Uterus (tissue), 2 donors: Measurements from ENCODE around the gene MYH3.

Experiments
- POLR2A ChIP-seq, 2 donors: fragments of 450-650 bp; IDR thresholded peaks; one replicate each; pipeline ENCODE4 v1.6.1; 2016; ENCODE audit warnings: antibody characterized with exemption in 2 of 2, mild to moderate bottlenecking in 1 of 2, moderate library complexity in 1 of 2
- TF ChIP-seq, protein P1 (sequence below), 4 experiments: fragments of 200-600 bp in 2 of 4; fragments of 450-650 bp in 2 of 4; sonication (generic) in 2 of 4; IDR thresholded peaks; one replicate each; pipeline ENCODE4 v1.5.1; 2016 to 2019; ENCODE audit warnings: antibody characterized with exemption in 4 of 4, mild to moderate bottlenecking in 2 of 4, moderate library complexity in 1 of 4

DNA sequence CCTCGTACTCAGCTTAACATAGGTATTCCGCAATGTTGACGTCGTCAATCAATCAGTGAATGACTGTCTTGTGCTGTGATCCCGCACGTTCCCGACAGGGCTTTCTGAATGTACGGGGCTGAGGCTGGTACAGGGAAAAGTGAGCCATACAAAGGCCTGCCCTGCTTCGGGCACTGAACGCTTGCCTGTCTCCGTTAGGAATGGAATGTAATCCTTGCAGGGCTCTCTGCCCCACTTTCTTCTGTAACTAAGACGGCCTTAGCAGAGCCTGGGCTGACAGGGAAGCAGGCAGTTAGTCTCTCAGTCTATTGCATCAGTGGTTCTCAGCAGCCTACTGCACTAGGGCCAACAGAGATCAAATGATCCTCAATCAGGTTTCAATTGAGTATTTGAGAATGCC lies 16.2 kb upstream of the MYH3 start:
- TF ChIP-seq, protein P1, sequence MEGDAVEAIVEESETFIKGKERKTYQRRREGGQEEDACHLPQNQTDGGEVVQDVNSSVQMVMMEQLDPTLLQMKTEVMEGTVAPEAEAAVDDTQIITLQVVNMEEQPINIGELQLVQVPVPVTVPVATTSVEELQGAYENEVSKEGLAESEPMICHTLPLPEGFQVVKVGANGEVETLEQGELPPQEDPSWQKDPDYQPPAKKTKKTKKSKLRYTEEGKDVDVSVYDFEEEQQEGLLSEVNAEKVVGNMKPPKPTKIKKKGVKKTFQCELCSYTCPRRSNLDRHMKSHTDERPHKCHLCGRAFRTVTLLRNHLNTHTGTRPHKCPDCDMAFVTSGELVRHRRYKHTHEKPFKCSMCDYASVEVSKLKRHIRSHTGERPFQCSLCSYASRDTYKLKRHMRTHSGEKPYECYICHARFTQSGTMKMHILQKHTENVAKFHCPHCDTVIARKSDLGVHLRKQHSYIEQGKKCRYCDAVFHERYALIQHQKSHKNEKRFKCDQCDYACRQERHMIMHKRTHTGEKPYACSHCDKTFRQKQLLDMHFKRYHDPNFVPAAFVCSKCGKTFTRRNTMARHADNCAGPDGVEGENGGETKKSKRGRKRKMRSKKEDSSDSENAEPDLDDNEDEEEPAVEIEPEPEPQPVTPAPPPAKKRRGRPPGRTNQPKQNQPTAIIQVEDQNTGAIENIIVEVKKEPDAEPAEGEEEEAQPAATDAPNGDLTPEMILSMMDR (IDR thresholded peaks at IDR 0.05): no peak
- no peak for TF ChIP-seq POLR2A (IDR thresholded peaks at IDR 0.05)
